GM10248 (cell line): ENCODE measurements around the gene RSRC1.

ENCODE experiments used
- CTCF ChIA-PET: fragments of 300-600 bp; sonication (Branson Sonifier 250); formaldehyde crosslinking; extraction: SDS; loops from one replicate; lab custom pipeline; 2021; ENCODE audit warnings: antibody characterized with exemption; lab: Yijun Ruan, JAX
- POLR2A ChIA-PET: fragments of 350-650 bp; sonication (Branson Sonifier 250); formaldehyde crosslinking; extraction: SDS; loops from one replicate; lab custom pipeline; 2020; ENCODE audit warnings: antibody characterized with exemption; lab: Yijun Ruan, JAX
- DNase-seq: peaks from one replicate; pipeline ENCODE4 v3.0.0; 2012; ENCODE audit errors: extremely low spot score
- CTCF ChIP-seq: IDR thresholded peaks from 2 replicates; pipeline ENCODE4 v1.5.1; 2012; ENCODE audit warnings: mild to moderate bottlenecking, low read depth; ENCODE audit errors: extremely low read depth, missing control alignments, control extremely low read depth

Gene RSRC1

GRCh38 chr3:158470944-158471638 is 361.2 kb downstream of the RSRC1 start:
- no peak for DNase-seq
- CTCF ChIA-PET: no interaction called here
- TF ChIP-seq CTCF: no peak
- POLR2A ChIA-PET: no interaction called here

DNA sequence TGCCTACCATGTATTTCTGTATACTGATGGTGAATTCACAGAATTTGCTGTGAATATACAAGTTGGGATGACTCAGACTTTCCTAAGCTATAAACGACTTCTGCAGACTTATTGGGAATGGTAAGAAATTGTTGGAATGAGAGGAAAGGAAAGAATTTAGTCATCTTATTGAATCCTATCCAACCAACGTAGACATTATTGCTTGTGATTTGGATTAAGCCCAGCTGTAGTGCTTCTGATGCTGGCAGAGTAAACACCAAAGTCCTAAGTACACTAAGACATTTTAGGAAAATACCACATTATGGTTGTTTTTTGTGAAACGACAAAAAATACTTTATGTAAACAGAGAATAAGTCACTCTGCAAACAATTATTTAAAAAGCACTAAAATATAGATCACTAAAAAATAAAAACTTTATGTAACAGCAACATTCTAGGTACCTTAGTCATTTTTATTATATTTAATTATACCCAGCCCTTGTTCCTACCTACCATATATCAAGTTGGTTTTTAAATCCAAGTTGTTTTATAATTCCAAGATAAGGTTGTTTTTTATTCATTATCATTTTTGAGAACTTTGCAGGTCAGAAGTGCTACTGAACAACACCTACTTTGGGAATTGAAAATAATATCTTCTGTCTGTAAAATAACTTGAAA is 361.9 kb downstream of the RSRC1 start:
- DNase-seq: no peak
- TF ChIP-seq CTCF: no peak
- POLR2A ChIA-PET: no interaction called here
- CTCF ChIA-PET: no interaction called here

DNA sequence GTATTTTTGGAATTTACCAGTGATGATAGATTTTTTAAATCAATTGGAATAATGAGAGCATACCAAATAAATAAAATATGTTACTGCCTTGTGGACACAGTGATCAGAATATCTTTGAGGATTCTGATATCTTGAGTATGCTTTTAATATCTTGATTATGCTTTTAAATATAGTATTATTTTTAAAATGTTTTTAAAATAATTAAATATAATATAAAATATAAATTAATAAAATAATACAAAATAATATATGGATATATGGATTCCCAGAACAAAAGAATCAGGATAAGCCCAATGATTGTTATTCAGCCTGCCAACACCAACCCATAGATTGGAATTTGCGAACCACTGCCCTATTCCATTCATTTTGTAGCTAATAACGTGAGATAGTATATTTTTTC is 369.2 kb downstream of the RSRC1 start:
- TF ChIP-seq CTCF: no peak
- CTCF ChIA-PET: no interaction called here
- POLR2A ChIA-PET: no interaction called here
- no peak for DNase-seq

DNA sequence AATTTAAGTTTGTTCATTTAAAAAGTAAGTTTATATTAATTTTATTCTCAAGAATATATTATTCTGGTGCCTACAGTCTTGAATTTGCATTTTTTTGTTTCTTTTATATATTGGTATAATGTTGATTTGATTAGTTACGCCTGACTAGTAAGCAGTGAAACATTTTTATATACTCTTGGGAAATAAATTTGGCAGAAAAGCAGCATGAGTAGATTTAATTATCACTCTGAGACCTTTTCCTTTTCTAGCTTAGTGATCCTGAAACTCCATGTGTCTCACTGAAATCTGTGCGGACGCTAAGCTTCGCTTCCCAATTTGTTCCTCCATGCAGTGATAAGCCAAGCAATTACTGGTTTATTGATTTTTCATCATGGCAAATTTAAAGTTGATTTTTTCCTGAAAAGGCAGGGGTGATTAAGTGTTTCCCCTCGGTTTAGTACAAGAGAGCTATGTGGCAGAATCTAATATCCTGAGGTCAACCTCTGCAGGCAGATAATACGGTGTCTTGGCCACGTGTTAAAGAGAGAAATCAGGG is 373.9 kb downstream of the RSRC1 start:
- ChIA-PET CTCF (interaction anchor here (1.2 kb wide), 1 partner anchor 16 kb away, joined by 3 read pairs; no protein-coding TSS in a partner anchor), POLR2A (no interaction called here)
- TF ChIP-seq CTCF: no peak
- no peak for DNase-seq

GRCh38 chr3:158486200-158486599 is 376.3 kb downstream of the RSRC1 start:
- TF ChIP-seq CTCF: no peak
- CTCF ChIA-PET: interaction anchor here (1.4 to 1.8 kb wide), 2 partner anchors 17 to 52 kb away, joined by 3 to 5 read pairs; no protein-coding TSS in a partner anchor
- POLR2A ChIA-PET: no interaction called here

DNA sequence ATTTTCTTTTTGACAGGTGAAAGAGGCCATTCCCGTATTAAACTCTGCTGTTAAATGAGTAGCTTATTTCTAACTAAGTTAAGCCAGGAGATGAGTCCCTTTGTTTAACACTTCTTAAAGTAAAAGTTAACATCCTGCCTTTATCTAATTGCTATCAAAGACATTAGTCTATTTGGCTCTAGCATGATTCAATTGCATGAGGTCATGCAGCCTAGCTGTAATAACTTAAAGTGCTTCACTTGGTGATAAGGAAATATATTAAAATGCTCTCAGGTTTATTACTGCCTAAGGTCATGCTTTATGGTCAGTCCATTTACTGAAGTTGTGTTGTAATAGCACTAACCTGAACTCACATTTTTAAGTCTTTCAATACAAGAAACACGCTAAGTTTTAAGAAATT is 378.8 kb downstream of the RSRC1 start:
- CTCF ChIA-PET: interaction anchor here (1.8 kb wide), 1 partner anchor 55 kb away, joined by 4 read pairs; no protein-coding TSS in a partner anchor
- DNase-seq: no peak
- no peak for TF ChIP-seq CTCF
- POLR2A ChIA-PET: no interaction called here

More at GRCh38 chr3:158486200-158486599, 376.3 kb downstream of the RSRC1 start:
- no peak for DNase-seq
